Measurements from ENCODE around the gene DRC7. TPM values are rescaled to one million over a fixed set of nuclear protein-coding genes. Genes with fewer than 3 reads are reported as not detected.

The DRC7 gene
- polyA plus RNA-seq, 1 donor from 2014 or later = 1.4 TPM

GRCh38 chr16:57769541-57770145, 75.0 kb downstream of the DRC7 start:
- Histone ChIP-seq H3K4me2 (ENCODE audit: low read length) (no peak overlapping the region), H3K4me3 (ENCODE audit: low read length) (no peak overlapping the region), H3K36me3 (ENCODE audit: insufficient read depth, low read length) (no peaks in the 10 kb centered on the region), H3K27ac (ENCODE audit: low read length) (no peak overlapping the region), H3K9me2 (ENCODE audit: insufficient read depth, low read length) (no peaks in the 10 kb centered on the region), H3K9ac (ENCODE audit: low read length) (no peak overlapping the region), H3K79me2 (replicated peaks; ENCODE audit: insufficient read depth, low read length) (no peaks in the 10 kb centered on the region), H4K20me1 (ENCODE audit: insufficient read depth) (no peaks in the 10 kb centered on the region), H3K27me3 (ENCODE audit: insufficient read depth, low read depth, low read length) (no peaks in the 10 kb centered on the region), H3K9me3 (ENCODE audit: low read length) (no peaks in the 10 kb centered on the region), H2AFZ (ENCODE audit: low read depth, low read length) (no peak overlapping the region), H3F3A (ENCODE audit: insufficient read depth, low read length, poor library complexity, severe bottlenecking) (no peaks in the 10 kb centered on the region)
- TF ChIP-seq EZH2 (IDR thresholded peaks at IDR 0.05; ENCODE audit: borderline replicate concordance, insufficient read depth, low read length, poor library complexity, severe bottlenecking) (no peak), POLR2AphosphoS5 (IDR thresholded peaks at IDR 0.05) (no peak), RAD21 (conservative IDR thresholded peaks at IDR 0.05) (no peak), TAF1 (IDR thresholded peaks at IDR 0.05; ENCODE audit: low read depth) (no peak), REST (IDR thresholded peaks at IDR 0.05; ENCODE audit: borderline replicate concordance) (no peak), EP300 (conservative IDR thresholded peaks at IDR 0.05; ENCODE audit: poor library complexity, severe bottlenecking) (no peak), SMC3 (conservative IDR thresholded peaks at IDR 0.05; ENCODE audit: poor library complexity) (no peak), MXI1 (conservative IDR thresholded peaks at IDR 0.05; ENCODE audit: poor library complexity, severe bottlenecking) (no peak)
- TF ChIP-seq, protein P1, sequence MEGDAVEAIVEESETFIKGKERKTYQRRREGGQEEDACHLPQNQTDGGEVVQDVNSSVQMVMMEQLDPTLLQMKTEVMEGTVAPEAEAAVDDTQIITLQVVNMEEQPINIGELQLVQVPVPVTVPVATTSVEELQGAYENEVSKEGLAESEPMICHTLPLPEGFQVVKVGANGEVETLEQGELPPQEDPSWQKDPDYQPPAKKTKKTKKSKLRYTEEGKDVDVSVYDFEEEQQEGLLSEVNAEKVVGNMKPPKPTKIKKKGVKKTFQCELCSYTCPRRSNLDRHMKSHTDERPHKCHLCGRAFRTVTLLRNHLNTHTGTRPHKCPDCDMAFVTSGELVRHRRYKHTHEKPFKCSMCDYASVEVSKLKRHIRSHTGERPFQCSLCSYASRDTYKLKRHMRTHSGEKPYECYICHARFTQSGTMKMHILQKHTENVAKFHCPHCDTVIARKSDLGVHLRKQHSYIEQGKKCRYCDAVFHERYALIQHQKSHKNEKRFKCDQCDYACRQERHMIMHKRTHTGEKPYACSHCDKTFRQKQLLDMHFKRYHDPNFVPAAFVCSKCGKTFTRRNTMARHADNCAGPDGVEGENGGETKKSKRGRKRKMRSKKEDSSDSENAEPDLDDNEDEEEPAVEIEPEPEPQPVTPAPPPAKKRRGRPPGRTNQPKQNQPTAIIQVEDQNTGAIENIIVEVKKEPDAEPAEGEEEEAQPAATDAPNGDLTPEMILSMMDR (IDR thresholded peaks at IDR 0.05; ENCODE audit: poor library complexity, severe bottlenecking) = no peak

DNA sequence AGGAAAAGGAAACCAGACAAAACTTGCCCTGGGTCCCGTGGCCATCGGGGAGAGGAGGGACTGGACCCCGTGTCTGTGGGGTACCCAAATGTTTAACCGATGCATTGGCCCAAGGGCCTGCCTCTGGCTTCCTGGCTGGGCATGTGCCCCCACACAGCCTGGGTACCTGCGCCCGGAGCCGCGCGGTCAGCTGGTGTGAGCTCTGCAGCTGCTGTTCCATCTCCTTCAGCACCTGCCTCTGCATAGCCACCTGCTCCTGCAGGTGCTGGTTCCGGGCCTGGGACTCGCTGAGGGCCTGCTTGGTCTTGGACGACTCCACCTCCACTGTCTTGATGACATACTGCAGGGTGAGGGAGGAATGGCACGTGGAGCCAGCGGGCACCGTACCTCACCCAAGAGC, 75.8 kb downstream of the DRC7 start:
- H3K4me2 ChIP-seq (ENCODE audit: low read length) = no peak overlapping the region
- no peak overlapping the region for H2AFZ ChIP-seq (ENCODE audit: low read depth, low read length)
- no peak overlapping the region for H3K27ac ChIP-seq (ENCODE audit: low read length)
- H3K79me2 ChIP-seq (replicated peaks; ENCODE audit: insufficient read depth, low read length) = no peaks in the 10 kb centered on the region
- H3K36me3 ChIP-seq (ENCODE audit: insufficient read depth, low read length) = no peaks in the 10 kb centered on the region
- H3K9ac ChIP-seq (ENCODE audit: low read length) = no peak overlapping the region
- no peaks in the 10 kb centered on the region for H3K9me2 ChIP-seq (ENCODE audit: insufficient read depth, low read length)
- TF ChIP-seq SMC3 (conservative IDR thresholded peaks at IDR 0.05; ENCODE audit: poor library complexity) (no peak), EZH2 (IDR thresholded peaks at IDR 0.05; ENCODE audit: borderline replicate concordance, insufficient read depth, low read length, poor library complexity, severe bottlenecking) (no peak), EP300 (conservative IDR thresholded peaks at IDR 0.05; ENCODE audit: poor library complexity, severe bottlenecking) (no peak), REST (IDR thresholded peaks at IDR 0.05; ENCODE audit: borderline replicate concordance) (no peak), RAD21 (conservative IDR thresholded peaks at IDR 0.05) (no peak)
- TF ChIP-seq, protein P1 (IDR thresholded peaks at IDR 0.05; ENCODE audit: poor library complexity, severe bottlenecking) = no peak
- H3K27me3 ChIP-seq (ENCODE audit: insufficient read depth, low read depth, low read length) = no peaks in the 10 kb centered on the region
- no peaks in the 10 kb centered on the region for H3K9me3 ChIP-seq (ENCODE audit: low read length)
- H4K20me1 ChIP-seq (ENCODE audit: insufficient read depth) = no peaks in the 10 kb centered on the region
- no peak overlapping the region for H3K4me3 ChIP-seq (ENCODE audit: low read length)
- H3F3A ChIP-seq (ENCODE audit: insufficient read depth, low read length, poor library complexity, severe bottlenecking) = no peaks in the 10 kb centered on the region

Measured in neural cell (in vitro differentiated cells).